ENCODE data around the gene GNAT2.
"Not testable (repeated sequence)": the region's sequence is repeated elsewhere in the genome, so short reads cannot be mapped to it uniquely, and the experiment has no call there.

The GNAT2 gene

GRCh38 chr1:109619576-109620400 is at the start of gene GNAT2, which contains the start of gene AMPD2:
Gene GNAT2, minus strand, starts transcription at chr1:109619616. Its CDS starts 6,746 bp downstream, at chr1:109612870.
Gene AMPD2, plus strand, starts transcription at chr1:109619837. Its CDS starts 1,339 bp downstream, at chr1:109621176.
- peak; percentile 43 to 49 for DNase-seq (ENCODE audit: low read depth in 2 of 2)

GRCh38 chr1:109668123-109668775 is 48.8 kb upstream of the GNAT2 start:
- no peak for DNase-seq (ENCODE audit: low read depth in 2 of 2)

GRCh38 chr1:109667452-109668122 is 48.2 kb upstream of the GNAT2 start, which contains the start of gene GSTM2:
Gene GSTM2, plus strand, starts transcription at chr1:109668057. Its CDS starts 59 bp downstream, at chr1:109668116.
- DNase-seq (ENCODE audit: low read depth in 2 of 2), result peak; percentile 33 to 49

GRCh38 chr1:109664671-109665070 is 45.3 kb upstream of the GNAT2 start:
- no peak for DNase-seq (ENCODE audit: low read depth in 2 of 2)

- DNase-seq (ENCODE audit: low read depth in 2 of 2), result no peak
Observed at GRCh38 chr1:109661391-109661790, 42.0 kb upstream of the GNAT2 start.

GRCh38 chr1:109660691-109661026 is 41.2 kb upstream of the GNAT2 start:
- DNase-seq (ENCODE audit: low read depth in 2 of 2), result not testable (repeated sequence)

- no peak for DNase-seq (ENCODE audit: low read depth in 2 of 2)
Observed at GRCh38 chr1:109659997-109660690, 40.7 kb upstream of the GNAT2 start.

- no peak for DNase-seq (ENCODE audit: low read depth in 2 of 2)
Observed at GRCh38 chr1:109659145-109659544, 39.7 kb upstream of the GNAT2 start.

- no peak for DNase-seq (ENCODE audit: low read depth in 2 of 2)
Observed at GRCh38 chr1:109658533-109659042, 39.2 kb upstream of the GNAT2 start.

- no peak for DNase-seq (ENCODE audit: low read depth in 2 of 2)
Observed at GRCh38 chr1:109657970-109658369, 38.6 kb upstream of the GNAT2 start.

GRCh38 chr1:109657395-109657794 is 38.0 kb upstream of the GNAT2 start:
- no peak for DNase-seq (ENCODE audit: low read depth in 2 of 2)

- DNase-seq (ENCODE audit: low read depth in 2 of 2), result peak; percentile 34 to 47
Observed at GRCh38 chr1:109655615-109656519, 36.5 kb upstream of the GNAT2 start, which contains the start of gene GSTM4. Gene GSTM4, plus strand, starts transcription at chr1:109656099. Its CDS starts 291 bp downstream, at chr1:109656390.

GRCh38 chr1:109654519-109654918 is 35.1 kb upstream of the GNAT2 start:
- no peak for DNase-seq (ENCODE audit: low read depth in 2 of 2)

- DNase-seq (ENCODE audit: low read depth in 2 of 2), result no peak
Observed at GRCh38 chr1:109653306-109653705, 33.9 kb upstream of the GNAT2 start.

GRCh38 chr1:109652402-109652801 is 33.0 kb upstream of the GNAT2 start:
- DNase-seq (ENCODE audit: low read depth in 2 of 2), result no peak

- no peak for DNase-seq (ENCODE audit: low read depth in 2 of 2)
Observed at GRCh38 chr1:109650609-109651008, 31.2 kb upstream of the GNAT2 start.

GRCh38 chr1:109649491-109649914 is 30.1 kb upstream of the GNAT2 start:
- no peak for DNase-seq (ENCODE audit: low read depth in 2 of 2)

GRCh38 chr1:109644670-109645069 is 25.3 kb upstream of the GNAT2 start:
- no peak for DNase-seq (ENCODE audit: low read depth in 2 of 2)

- DNase-seq (ENCODE audit: low read depth in 2 of 2), result peak; percentile 78 to 80
Observed at GRCh38 chr1:109643385-109644230, 24.2 kb upstream of the GNAT2 start.

Data from stimulated activated CD8-positive, alpha-beta memory T cell treated with anti-CD3 and anti-CD28 coated beads, Interleukin-2, amount 100 ng/mL, for 1 hour (primary cell).